ENCODE results near the gene TULP1.
"Not testable (repeated sequence)": the region's sequence is repeated elsewhere in the genome, so short reads cannot be mapped to it uniquely, and the experiment has no call there.

Gene TULP1

DNA sequence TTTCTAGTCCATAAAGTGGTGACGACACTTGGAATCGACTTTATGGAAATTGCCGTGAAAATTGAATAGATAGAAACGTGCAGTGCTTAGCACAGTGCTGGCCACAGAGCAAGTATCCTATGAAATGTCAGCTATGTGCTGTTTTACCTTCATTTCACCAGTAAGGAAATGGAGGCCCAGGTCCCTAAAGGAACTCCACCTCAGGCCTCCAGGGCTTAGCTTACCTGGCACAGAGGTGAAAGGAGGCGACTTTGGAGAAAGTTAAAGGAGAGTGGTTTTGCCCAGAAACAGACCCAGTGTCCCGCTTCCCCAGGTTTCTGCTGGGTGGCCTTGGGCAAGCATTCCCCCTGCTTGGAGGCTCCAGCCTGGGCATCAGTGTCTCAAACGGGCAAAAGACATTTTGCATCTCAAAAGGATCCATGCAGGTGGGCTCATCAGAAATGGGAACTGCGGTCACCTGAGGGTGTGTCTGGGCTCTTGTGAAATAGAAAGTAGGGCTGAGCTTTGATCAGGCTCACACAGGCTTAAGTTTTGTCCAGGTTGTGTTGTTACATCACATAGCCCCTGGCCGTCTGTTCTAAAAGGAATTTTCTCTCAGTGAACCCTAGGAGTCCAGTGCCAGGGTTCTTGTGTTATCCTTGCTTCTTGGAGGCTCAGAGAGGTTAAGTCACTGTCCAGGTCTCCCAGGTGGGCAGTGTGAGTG lies 6.8 kb upstream of the TULP1 start:
- DNase-seq, result no peak

DNA sequence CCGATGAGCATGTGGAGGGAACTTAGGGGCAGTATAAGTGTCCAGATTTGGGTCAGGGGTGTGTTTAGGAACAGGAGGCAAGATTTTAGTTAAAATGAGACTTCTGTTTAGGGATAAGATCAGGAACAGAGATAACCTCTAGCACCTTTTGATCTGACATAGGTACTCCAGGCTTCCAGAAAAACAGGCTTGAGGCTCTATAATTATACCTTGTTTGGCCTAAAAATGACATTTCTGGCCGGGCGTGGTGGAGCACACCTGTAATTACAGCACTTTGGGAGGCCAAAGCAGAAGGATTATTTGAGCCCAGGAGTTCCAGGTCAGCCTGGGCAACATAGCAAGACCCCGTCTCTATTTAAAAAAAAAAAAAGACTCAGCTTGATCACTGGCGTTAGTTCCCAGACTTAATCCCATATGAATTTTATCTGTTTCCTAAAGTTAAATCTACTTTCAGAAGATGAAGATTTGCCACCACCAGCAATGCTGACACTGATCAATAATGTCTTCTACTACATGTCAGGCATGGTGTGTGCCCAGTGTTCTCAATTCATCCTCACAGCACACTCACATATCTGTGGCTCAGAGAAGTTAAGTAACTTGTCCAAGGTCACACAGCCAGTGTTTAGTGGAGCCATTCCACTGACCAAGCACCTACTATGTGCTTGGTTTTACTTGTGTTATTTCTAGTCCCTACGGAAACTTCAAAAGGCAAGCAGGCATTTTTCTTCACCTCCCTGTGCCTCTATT lies 6.0 kb upstream of the TULP1 start:
- no peak for DNase-seq

DNA sequence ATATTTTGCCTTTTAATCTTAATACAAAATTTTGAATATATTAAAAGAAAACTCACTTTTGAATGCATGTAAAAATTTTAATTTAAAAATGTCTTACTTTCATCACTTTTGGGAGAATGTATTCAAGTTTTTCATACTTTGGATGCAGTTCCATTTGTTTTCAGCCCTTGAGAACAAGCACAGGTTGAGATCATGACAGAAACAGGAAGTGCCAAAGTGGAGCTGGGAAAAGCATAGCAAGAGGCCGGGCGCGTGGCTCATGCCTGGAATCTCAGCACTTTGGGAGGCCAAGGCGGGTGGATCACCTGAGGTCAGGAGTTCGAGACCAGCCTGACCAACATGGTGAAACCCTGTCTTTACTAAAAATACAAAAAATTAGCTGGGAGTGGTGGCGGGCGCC lies 5.3 kb upstream of the TULP1 start:
- not testable (repeated sequence) for DNase-seq

DNA sequence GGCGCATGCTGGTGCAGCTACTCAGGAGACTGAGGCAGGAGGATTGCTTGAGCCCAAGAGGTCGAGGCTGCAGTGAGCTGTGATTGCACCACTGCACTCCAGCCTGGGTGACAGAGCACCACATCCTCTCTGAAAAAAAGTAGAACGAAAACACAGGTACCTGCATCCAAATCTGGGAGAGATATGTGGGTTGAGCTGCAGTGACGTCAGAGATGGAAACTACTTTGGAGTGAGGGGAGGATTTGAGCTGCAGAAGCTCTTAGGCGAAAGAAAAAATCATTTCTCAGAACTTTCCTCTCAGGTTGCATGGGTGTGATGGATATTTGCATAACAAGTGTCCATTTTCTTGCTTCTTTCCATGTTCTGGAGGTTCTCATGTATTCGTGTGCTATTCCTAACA lies 4.0 kb upstream of the TULP1 start:
- no peak for DNase-seq

DNA sequence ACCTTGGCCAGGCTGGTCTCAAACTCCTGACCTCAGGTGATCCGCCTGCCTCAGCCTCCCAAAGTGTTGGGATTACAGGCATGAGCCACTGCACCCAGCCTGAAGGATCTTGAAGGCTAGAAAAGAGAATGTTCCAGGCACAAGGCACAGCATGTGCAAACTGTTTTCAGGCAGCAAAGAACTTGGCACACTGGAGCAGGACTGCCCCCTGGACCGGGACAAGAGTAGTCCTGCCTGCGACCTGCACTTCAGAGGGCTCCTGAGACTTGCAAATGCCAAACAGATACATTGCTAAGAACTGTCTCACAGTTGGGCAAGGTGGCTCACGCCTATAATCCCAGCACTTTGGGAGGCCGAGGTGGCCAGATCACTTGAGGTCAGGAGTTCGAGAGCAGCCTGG lies 3.2 kb upstream of the TULP1 start:
- not testable (repeated sequence) for DNase-seq

DNA sequence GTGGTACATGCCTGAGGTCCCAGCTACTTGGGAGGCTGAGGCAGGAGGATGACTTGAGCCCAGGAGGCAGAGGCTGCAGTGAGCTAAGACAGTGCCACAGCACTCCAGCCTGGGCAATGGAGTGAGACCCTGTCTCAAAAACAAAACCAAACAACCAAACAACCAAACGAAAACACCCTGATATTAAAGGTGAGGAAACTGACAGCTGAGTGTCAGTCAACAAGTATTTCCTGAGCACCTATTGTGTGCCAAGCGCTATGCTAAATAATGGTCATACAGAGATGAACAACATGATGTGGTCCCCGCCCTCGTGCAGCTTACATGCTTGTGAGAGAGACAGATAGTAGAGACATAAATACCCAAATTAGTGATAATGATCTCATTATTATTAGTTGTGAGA lies 1.9 kb upstream of the TULP1 start:
- no peak for DNase-seq

DNA sequence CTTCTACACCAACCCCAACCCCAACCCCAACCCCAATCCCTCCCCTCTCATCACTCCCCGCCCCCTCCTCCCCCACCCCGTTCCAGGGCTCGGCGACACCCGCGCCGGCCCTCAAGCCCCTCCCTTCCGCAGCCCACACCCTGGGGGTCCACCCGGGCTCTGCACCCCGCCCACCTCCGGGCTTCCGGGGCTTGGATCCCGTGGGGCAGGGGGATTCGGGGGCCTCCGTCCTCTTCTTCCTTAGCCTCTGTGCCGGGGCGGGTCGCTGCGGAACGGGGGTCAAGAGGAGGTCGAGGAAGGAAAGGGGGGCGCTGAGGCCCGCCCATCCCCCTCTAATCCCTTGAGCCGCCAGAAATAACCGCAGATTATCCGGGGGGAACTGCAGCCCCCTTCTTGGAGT lies 690 bp downstream of the TULP1 start:
- DNase-seq, result no peak

DNA sequence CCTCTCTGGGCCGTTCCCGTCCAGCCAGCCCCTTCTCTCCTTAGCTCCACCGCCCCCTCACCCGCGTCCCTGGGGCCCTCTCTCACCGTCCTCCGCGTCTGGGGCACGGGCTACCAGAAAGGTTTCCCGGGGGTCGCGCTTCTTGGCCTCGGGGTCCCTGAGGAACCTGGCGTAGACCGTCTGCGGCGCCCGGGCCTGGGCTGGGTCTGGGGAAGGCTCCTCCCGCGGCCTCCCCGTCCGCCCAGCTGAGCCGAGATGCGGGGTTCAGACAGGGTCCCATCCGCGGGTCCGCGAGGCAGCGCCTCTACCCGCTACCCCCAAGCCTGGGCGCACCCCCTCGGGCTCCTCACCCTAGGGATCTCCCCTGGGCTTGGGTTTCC lies 1.1 kb downstream of the TULP1 start:
- DNase-seq, result no peak

DNA sequence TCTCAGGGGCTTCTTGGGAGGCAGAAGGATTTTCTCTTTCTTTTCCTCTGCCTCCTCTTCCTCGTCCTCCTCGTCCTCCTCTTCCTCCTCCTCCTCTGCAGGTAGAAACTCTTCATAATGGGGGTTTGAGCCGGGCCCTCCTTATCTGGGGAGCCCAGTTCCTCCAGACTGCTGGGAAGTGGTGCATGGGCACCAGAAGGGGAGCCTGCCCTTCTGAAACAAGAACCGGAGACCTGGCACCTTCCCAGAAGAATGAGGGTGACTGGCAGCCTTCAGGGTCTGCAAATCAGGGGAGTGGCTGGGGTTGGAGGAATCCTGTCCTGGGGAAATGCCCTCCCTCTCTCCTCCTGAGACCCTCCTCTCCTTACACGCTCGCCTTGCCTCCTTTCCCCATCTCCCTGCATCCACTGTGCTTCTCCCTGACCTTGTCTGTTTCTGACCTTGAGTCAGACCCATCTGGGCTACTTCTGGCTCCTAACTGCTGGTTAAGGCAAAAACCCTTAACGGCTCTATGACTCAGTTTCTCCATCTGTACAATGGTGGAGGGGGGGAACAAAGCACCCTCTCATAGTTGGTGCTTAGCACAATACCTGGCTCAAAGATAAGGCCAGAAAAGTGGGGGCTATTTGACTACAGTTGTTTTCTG lies 1.7 kb downstream of the TULP1 start:
- DNase-seq, result no peak

DNA sequence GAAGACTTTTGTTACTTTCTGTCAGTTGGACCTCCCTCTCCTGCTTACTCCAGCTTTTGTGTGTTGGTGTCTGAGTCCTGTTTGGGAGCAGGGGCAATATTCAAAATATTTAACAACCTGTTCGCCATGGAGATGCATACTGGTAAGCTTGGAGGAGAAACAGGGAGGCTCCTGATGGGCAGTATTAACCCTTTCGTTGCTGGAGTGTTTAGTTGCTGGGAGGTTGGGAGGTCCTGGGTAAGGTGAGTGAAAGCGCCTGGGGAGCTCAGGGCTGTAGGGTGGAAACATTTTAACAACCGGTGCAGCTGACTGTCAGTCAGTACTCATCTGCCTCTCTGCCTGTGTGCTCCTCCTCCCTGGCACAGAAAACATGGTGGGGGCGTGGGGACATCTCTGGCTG lies 4.2 kb downstream of the TULP1 start:
- DNase-seq, result no peak

DNA sequence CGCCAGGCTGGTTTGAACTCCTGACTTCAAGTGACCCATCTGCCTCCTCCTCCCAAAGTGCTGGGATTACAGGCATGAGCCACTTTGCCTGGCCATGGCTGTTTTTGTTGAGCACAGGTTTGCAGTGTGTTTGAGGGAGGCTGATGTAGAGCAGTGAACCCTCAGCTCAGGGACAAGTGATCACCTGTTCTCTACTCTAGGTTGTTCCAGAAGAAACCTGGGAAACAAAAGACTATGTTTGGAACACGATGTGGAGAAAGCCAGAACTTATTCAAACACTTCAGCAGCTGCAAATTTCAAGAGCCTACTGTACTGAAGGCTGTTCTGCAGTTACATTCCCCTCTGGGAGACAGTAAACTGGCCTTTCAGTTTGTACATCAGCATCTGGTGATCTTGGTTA lies 4.7 kb downstream of the TULP1 start:
- no peak for DNase-seq

DNA sequence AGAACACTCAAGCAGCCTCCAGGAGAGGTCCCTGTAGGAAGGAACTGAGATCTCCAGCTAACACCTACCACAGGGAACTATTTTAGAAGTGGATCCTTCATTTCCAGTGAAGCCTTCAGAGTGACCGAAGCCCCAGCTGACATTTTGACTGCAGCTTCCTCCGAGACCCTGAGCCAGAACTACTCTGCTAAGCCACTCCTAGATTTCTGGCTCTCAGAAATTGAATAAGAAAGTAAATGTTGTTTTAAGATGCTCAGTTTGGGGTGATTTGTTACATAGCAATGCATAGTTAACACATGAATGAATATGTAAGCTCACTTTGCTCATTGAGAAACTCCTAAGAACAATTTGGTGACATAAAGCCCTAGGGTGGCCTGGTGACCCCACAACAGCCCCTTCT lies 5.5 kb downstream of the TULP1 start:
- no peak for DNase-seq

DNA sequence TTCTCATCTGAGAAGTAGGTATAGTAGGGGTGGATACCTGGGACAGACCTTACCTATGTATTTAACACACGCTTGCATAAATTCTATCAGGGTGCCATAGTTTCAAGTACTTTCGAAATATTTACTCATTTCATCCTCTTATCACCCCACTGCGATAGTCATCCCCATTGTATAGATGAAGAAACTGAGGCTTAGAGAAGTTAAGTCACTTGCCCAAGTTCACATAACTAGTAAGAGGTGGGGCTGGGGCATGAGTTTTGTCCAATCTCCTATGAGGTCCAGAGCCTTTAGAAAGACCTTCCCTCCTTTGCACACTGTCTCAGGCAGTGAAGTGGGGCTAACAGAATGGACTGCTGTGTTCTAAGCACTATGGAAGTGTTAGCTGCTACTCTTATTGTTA lies 6.2 kb downstream of the TULP1 start:
- DNase-seq, result no peak

DNA sequence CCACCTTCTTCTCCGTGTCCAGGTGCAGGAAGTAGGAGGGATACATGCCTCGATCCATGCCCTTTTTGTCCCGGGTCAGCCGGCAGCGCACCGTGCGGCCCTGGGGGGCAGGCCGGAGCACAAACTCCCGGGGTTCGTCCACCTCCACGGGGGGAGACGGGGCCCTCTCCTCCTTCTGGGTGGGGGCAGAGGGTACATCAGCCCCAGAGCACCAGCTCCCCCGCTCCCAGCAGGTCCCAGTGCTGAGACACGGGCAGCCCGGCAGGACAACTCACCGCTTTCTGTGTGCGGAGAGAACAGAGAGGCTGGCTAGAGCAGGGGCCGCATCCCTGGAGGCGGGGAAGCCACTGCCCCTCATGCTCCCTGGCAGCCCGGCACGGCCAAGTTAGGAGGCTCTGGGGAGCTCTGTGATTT lies 6.7 kb downstream of the TULP1 start:
- DNase-seq, result no peak

DNA sequence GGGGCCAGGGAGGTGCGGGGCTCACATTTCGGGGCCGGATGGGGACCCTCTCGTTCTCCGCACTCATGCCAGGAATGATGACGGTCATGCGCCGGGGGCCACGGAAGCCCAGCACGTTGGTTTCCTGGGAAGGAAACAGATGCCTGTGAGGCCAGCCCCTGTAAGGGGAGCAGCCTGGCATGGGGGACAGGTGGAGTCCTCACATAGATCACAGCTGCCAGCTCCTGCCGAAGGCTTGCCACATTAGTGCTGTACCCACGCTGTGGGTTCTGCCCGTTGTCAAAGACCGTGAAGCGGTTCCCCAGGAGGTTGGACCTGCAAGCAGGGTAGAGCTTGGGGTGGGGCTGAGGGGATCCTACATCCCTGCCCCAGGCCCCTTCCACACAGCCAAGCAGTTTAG lies 9.2 kb downstream of the TULP1 start:
- DNase-seq, result no peak

DNA sequence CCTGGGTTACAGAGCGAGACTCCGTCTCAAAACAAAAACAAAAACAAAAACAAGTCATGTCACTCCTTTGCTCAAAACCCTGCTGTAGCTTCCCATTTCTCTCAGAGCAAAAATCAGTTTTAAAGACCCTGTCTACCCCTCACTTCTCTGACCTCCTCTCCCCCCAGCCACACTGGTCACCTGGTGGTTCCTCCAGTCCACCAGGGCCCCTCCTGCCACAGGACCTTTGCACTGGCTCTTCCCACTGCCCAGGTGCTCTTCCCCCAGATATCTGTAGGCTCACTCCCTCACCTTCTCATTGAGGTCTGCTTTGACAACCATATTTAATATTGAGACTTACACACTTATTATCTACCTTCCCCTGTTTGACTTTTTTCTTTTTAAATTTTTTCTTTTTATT lies 10.9 kb downstream of the TULP1 start:
- DNase-seq, result no peak

DNA sequence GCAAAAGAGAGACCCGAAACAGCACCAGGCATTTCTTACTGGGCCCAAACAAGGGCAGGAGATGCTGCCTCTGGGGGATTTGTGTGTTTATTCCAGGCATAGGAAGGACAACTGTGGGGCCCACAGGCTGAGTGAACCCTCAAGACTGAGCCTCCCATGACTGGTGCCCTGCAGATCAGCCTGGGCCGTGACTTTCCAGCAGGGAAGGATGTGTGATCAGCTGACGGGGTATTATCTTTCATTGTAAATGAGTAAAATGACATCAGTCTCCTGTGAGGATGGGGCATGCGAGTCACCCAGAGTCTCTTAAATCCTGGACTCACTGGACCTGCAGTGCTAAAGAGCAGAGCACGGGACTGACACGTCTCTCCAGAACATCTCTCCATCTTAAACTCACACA lies 11.9 kb downstream of the TULP1 start:
- no peak for DNase-seq

DNA sequence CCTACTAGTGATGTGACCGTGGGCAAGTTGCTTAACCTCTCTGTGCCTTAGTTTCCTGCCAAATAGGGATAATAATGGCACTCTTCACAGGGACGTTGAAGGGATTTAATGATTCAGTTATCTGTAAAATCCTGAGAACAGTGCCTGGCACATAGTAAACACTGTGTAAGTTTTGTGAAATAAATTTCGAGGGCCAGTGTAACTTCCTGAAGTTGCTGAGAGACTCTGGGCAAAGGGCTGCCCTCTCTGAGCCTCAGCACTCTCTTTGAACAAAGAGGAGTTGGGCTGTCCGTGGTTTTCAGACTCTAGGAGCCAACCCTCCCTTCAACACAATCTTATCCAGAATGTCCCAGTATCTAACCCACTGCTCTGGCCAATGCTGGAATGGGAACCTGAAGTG lies 13.3 kb downstream of the TULP1 start:
- DNase-seq, result no peak

DNA sequence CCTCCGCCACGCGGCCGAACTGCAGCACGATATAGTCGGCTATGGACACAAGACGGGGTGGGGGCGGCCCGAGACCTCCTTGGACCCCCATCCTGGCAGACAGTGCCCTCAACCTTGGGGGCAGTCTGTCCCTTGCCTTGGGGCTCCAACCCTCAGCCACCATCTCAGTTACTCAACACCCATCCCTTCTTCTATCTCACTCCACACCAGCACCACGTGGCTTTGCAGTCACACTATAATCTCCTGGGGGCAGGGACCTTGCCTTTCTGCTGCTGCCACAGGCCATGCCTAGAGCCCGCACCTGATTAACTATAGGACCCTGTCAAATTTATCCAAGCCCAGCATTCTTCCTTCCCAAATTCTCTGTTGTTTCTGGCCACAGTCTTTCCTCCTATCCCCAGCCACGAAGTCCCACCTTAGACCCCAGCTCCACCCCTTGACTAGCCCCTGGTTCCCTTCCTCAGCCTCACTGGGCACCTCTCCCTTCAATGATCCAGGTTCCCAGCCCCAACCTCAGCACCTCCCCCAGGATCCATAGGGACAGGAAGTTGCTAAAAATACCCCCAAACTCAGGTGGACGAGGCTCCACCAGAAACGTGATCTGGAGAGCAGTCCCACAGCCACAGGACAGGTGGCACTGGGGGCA lies 14.2 kb downstream of the TULP1 start:
- no peak for DNase-seq

DNA sequence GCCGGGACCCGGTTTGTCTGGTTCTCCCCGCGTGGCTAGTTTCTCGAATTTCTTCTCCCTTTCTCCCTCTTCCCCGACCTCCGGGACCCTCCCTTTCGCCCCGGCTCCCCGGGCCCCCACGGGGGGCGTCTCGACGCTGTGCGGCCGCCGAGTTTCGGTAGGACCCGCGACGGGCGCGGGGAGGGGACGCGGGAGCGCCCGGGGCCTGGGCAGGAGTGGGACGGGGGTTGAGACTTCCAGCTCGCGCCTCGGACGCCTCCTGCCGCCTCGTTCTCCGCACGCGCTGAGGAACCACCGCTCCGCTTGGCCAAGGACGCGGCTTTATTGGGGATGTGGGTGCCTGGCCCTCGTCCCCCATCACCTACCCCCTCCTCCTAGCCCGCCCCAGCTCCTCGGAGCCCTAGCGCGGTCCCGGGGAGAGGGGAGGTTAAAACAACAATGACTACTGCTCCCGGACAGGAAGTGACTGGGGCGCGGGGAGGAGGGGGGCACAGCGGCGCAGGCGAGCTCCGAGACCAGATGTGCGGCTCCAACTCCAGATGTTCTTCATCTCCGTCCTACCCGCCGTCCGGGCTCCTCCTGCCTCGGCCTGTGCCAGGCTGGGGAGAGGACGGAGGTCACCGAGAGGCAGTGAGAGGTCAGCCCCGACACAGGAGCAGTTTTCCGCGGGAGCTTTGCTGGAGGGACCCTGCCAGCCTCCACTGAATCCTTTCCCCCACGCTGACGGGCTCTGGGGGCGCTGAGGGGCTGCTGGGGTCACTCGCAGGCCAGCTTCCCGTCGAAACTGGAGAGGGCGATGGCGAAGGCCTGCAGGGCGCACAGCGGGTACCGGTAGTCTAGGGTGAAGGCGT lies 14.9 kb downstream of the TULP1 start:
- DNase-seq, result no peak

DNA sequence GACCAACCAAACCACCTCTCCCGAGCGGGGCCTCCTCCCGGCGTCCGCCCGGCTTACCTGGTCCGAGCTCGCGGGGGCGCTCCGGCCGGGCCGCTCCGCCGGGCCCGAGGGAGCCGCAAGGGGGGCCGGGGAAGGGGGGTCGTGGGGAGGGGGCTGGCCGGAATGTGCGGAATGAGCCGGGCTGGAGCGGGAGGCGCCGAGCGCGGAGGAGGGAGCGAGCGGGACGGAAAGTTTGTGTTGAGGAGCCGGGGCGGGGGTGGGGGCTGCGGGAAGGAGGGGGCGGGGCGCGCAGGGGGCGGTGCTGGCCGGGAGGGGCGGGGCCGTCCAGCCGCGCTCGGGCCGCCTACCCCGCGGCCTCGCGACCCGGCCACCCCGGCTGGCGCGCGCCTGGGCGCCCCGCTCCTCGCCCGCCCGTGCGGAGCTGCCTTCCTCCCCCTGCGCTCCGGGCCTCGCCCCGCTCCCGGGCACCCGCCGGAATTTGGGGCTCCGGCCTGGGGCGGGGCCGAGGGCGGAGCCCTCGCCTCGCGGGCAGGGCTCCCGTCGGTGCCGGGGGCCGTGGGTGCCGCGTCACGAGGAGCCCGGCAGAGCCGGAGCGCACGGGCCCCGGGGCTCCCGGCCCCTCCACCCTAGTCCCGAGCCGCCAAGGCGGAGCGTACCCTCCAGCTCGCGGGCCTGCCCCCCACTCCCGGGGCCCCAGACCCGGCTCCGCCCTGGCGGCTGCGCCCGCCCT lies 15.7 kb downstream of the TULP1 start, which contains the start of gene TEAD3:
Gene TEAD3 (minus strand): TSS at position 239 of the 730 bp plus-strand sequence.
- DNase-seq, result peak in 1 of 2 donors; percentile 18
